Omental fat pad (tissue), 4 donors: ENCODE results near the gene SCLY. TPM values are rescaled to one million over a fixed set of nuclear protein-coding genes. Genes with fewer than 3 reads are reported as not detected.

ENCODE experiments used
- ATAC-seq: fragments of 150-250 bp; one replicate; pipeline ENCODE4 v1.9.1; 2016; ENCODE audit warnings: mild to moderate bottlenecking, moderate library complexity; ENCODE audit not compliant: low FRiP score
- DNase-seq: peaks from one replicate; pipeline ENCODE4 v3.0.0-alpha.2; 2019; ENCODE audit warnings: low spot score
- CTCF ChIP-seq, 3 donors: fragments of 450-650 bp; IDR thresholded peaks; one replicate each; pipeline ENCODE4 v1.5.1; 2016 to 2017; ENCODE audit warnings: antibody characterized with exemption in 3 of 3, mild to moderate bottlenecking in 3 of 3, moderate library complexity in 2 of 3
- total RNA-seq, 4 donors: library from RNA; depleted of rRNA; stranded (reverse); fragments of >200 nt; gene quantifications; one replicate each; pipeline ENCODE4 v1.1.0, GENCODE V29; 2016

The SCLY gene
- total RNA-seq, 4 donors from 2014 or later, result 7.3 to 15.8 (median 12.5) TPM

GRCh38 chr2:238097201-238097987, 36.6 kb downstream of the SCLY start:
- DNase-seq (no peak), ATAC-seq (no peak)
- no peak for TF ChIP-seq CTCF (IDR thresholded peaks at IDR 0.05)

DNA sequence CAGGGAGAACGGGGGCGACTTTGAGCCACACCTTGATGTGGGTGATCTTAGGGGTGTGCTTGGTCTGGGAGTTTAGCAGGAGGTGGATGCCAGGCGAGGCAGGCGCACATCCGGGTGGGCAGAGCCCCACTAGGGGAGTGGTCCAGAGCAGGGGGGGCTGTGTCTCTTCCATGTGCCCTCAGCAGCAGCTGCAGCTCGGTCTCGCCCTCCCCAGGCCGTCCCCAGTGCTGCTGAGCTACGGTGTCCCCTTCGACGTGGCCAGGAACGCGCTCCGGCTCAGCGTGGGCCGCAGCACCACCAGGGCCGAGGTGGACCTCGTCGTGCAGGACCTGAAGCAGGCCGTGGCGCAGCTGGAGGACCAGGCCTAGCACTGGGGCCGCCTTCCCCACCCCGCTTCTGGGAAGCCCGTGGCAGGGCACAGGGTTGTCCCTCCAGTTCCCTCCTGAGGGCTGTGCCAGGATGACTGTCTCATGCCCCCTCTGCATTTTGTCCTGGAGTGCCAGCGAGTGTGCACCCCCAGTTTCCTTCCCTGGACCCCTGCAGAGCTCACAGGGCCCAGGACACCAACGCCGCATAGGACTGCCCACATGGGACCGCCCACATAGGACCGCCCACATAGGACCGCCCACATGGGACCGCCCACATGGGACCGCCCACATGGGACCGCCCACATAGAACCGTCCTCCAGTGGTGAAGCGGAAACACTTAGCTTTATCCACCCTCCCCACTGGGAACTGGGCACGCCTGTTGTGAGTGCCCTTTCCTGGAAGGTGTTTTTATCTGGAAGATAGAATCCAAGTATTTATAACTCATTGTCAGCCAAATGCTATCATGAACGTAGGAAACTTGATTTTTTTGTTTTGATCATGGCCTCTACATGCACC, 37.4 kb downstream of the SCLY start:
- ATAC-seq, result peak; percentile 12
- no peak for DNase-seq
- no peak for TF ChIP-seq CTCF (IDR thresholded peaks at IDR 0.05)

GRCh38 chr2:238098901-238099713, 38.3 kb downstream of the SCLY start:
- ATAC-seq, result no peak
- TF ChIP-seq CTCF (IDR thresholded peaks at IDR 0.05), result no peak
- no peak for DNase-seq

DNA sequence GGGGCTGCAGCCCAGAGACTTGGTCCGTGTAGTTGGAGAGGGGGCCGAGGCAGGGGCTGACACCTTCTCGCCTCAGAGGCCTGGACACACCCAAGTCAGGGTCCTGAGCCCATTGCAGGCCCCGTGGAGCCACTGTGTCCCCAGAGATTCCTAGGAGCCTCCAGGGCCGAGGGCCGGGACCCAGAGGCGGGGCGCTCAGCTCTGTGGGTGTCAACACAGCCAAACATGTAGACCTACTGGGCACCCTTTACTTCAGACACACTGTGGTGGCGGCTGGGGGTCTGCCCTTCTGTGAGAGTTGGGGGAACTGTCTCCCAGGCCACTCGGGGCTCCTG, 38.9 kb downstream of the SCLY start:
- no peak for DNase-seq
- ATAC-seq, result no peak
- no peak for TF ChIP-seq CTCF (IDR thresholded peaks at IDR 0.05)

GRCh38 chr2:238100049-238100820, 39.4 kb downstream of the SCLY start, which contains the start of gene ESPNL:
Gene ESPNL, plus strand, starts transcription at chr2:238100340. Its CDS starts 80 bp downstream, at chr2:238100420.
- DNase-seq (no peak), ATAC-seq (no peak)
- TF ChIP-seq CTCF (IDR thresholded peaks at IDR 0.05), result no peak
